K562 (cell line): ENCODE results near the gene ZNF761. TPM values are rescaled to one million over a fixed set of nuclear protein-coding genes. Genes with fewer than 3 reads are reported as not detected.

Experiments
- E2F4 ChIP-seq: sonication (generic); formaldehyde crosslinking; IDR thresholded peaks from 2 replicates; pipeline ENCODE4 v1.8.0; 2022; ENCODE audit warnings: mild to moderate bottlenecking, low read depth, missing genetic modification reagents
- ELF1 ChIP-seq: fragments of 200-800 bp; sonication (Bioruptor generic); IDR thresholded peaks from 2 replicates; pipeline ENCODE4 v1.6.1; 2016; ENCODE audit warnings: missing genetic modification characterization, missing compliant biosample characterization
- ELF4 ChIP-seq: fragments of 450-650 bp; formaldehyde crosslinking; IDR thresholded peaks from 2 replicates; pipeline ENCODE4 v1.4.0; 2022; ENCODE audit warnings: missing genetic modification characterization
- EP400 ChIP-seq: fragments of 450-650 bp; IDR thresholded peaks from 2 replicates; pipeline ENCODE4 v1.6.1; 2017; ENCODE audit warnings: antibody characterized with exemption, mild to moderate bottlenecking, moderate library complexity
- ERF ChIP-seq: fragments of 450-650 bp; formaldehyde crosslinking; IDR thresholded peaks from 2 replicates; pipeline ENCODE4 v1.4.0; 2020; ENCODE audit warnings: mild to moderate bottlenecking, mixed read lengths
- GABPB1 ChIP-seq: sonication (generic); formaldehyde crosslinking; IDR thresholded peaks from 2 replicates; pipeline ENCODE4 v1.8.0; 2022; ENCODE audit warnings: mild to moderate bottlenecking, missing genetic modification reagents
- NKRF ChIP-seq: fragments of 450-650 bp; IDR thresholded peaks from 2 replicates; pipeline ENCODE4 v1.6.1; 2016; ENCODE audit warnings: borderline replicate concordance
- SAP30 ChIP-seq: fragments of 200-600 bp; sonication (generic); IDR thresholded peaks from 2 replicates; pipeline ENCODE4 v1.6.1; 2012; ENCODE audit warnings: borderline replicate concordance, low read depth, mild to moderate bottlenecking, moderate library complexity, low read length, control low read depth, inconsistent platforms; ENCODE audit not compliant: insufficient read depth, poor library complexity, severe bottlenecking
- ZBTB33 ChIP-seq: sonication (generic); formaldehyde crosslinking; IDR thresholded peaks from 2 replicates; pipeline ENCODE4 v1.8.1; 2023; ENCODE audit warnings: mild to moderate bottlenecking, missing genetic modification reagents
- ZBTB40 ChIP-seq, 2 experiments: fragments of 450-650 bp in 1 of 2; sonication (generic) in 1 of 2; formaldehyde crosslinking in 1 of 2; IDR thresholded peaks; 2 replicates each; pipeline versions ENCODE4 v1.7.1 to v1.9.0; 2016 to 2022; ENCODE audit warnings: inconsistent platforms in 1 of 2, mild to moderate bottlenecking in 1 of 2, missing genetic modification reagents in 1 of 2
- polyA plus RNA-seq, 8 experiments: library from polyadenylated mRNA; depleted of rRNA in 4 of 8; stranded (reverse) in 5 of 8; unstranded in 3 of 8; fragments of >200 nt; fragmentation: Nextera tagmentation in 2 of 8; fragmentation: Illumina TruSeq in 1 of 8; extraction: Ambion mirVana in 2 of 8; extraction: Trizol in 1 of 8; gene quantifications; 2 replicates each; pipeline versions ENCODE4 v1.2.1 to v1.2.3, GENCODE V29; 2011 to 2014; ENCODE audit warnings: inconsistent platforms in 1 of 8, missing spikeins in 1 of 8
- total RNA-seq, 7 experiments: library from RNA; depleted of rRNA in 6 of 7; stranded (reverse); fragments of >200 nt in 6 of 7; fragmentation: Illumina TruSeq in 2 of 7; extraction: Trizol in 2 of 7; gene quantifications; 2 replicates each; pipeline versions ENCODE4 v1.2.1 to v1.2.3, GENCODE V29; 2011 to 2021; ENCODE audit warnings: low replicate concordance in 1 of 7

The ZNF761 gene
- total and polyA plus RNA-seq, 9 of the 15 experiments (the other 6 are each of a cell fraction or from before 2014, with no cell fraction given), result 10.3 to 30.2 (median 17.0) TPM

- TF ChIP-seq NKRF (peak; percentile 38; the same call in 1 of the 2 replicates), ZBTB40 (IDR thresholded peaks at IDR 0.05) (peak; percentile 36; the same call in 1 of the 2 replicates), ZBTB40 (CRISPR knock-in tag; IDR thresholded peaks at IDR 0.05) (no peak), ERF (CRISPR knock-in tag) (peak; percentile 83; the same call in 1 of the 2 replicates), EP400 (peak; percentile 78), SAP30 (peak; percentile 58), ELF1 (peak; percentile 88), E2F4 (CRISPR knock-in tag) (peak; percentile 75; the same call in 1 of the 2 replicates), ZBTB33 (CRISPR knock-in tag) (no peak), GABPB1 (CRISPR knock-in tag) (0 out of 2 replicates have a peak, but pooled peaks have one; percentile 32), ELF4 (CRISPR knock-in tag) (0 out of 2 replicates have a peak, but pooled peaks have one; percentile 33)
These were observed 35.9 kb downstream of the ZNF761 start, which contains the start of gene ZNF813 (continued) for GRCh38 chr19:53467485-53468262.
